T-helper 1 cell treated with Interleukin-12 subunit alpha and Interleukin-12 subunit beta and Interleukin-4 antibody, amounts not matched to agents 30 μg/mL and 1 μg/mL, for 36 hours (primary cell): Measurements from ENCODE around the gene SPOUT1.
"Not testable (repeated sequence)": the region's sequence is repeated elsewhere in the genome, so short reads cannot be mapped to it uniquely, and the experiment has no call there.

Experiments used
- H3K27ac Mint-ChIP-seq: one replicate; pipeline ENCODE4 v1.8.0; 2021; ENCODE audit warnings: mild to moderate bottlenecking, mixed read lengths
- H3K27me3 Mint-ChIP-seq: one replicate; pipeline ENCODE4 v1.8.0; 2021; ENCODE audit warnings: low read depth, mixed read lengths
- H3K36me3 Mint-ChIP-seq: one replicate; pipeline ENCODE4 v1.8.0; 2021; ENCODE audit warnings: low read depth, mixed read lengths
- H3K4me1 Mint-ChIP-seq: one replicate; pipeline ENCODE4 v1.8.0; 2021; ENCODE audit warnings: low read depth, mixed read lengths
- H3K4me3 Mint-ChIP-seq: one replicate; pipeline ENCODE4 v1.8.0; 2021; ENCODE audit warnings: mild to moderate bottlenecking, moderate library complexity, mixed read lengths
- H3K9me3 Mint-ChIP-seq: one replicate; pipeline ENCODE4 v1.8.0; 2021; ENCODE audit warnings: mixed read lengths

The SPOUT1 gene

GRCh38 chr9:128781187-128782070, 48.2 kb downstream of the SPOUT1 start:
- Mint-ChIP-seq H3K9me3 (no peaks in the 10 kb centered on the region), H3K27me3 (no peaks in the 10 kb centered on the region), H3K4me3 (no peak overlapping the region), H3K27ac (no peak overlapping the region), H3K4me1 (no peaks in the 10 kb centered on the region), H3K36me3 (no peaks in the 10 kb centered on the region)

- H3K36me3 Mint-ChIP-seq, H3K27ac Mint-ChIP-seq, H3K4me3 Mint-ChIP-seq: not testable (repeated sequence)
These were observed 49.5 kb downstream of the SPOUT1 start for GRCh38 chr9:128780093-128780492.

GRCh38 chr9:128774804-128775203, 54.8 kb downstream of the SPOUT1 start:
- peaks cover 12% of the 10 kb centered on the region for H3K4me1 Mint-ChIP-seq
- H3K9me3 Mint-ChIP-seq, result peaks cover 5% of the 10 kb centered on the region
- H3K27me3 Mint-ChIP-seq, result no peaks in the 10 kb centered on the region
- no peak overlapping the region for H3K27ac Mint-ChIP-seq
- H3K36me3 Mint-ChIP-seq, result no peaks in the 10 kb centered on the region
- no peak overlapping the region for H3K4me3 Mint-ChIP-seq

More at GRCh38 chr9:128780093-128780492, 49.5 kb downstream of the SPOUT1 start:
- H3K27me3 Mint-ChIP-seq, H3K9me3 Mint-ChIP-seq, H3K4me1 Mint-ChIP-seq: not testable (repeated sequence)

GRCh38 chr9:128773049-128773448, 56.5 kb downstream of the SPOUT1 start:
- H3K4me1 Mint-ChIP-seq, result peaks cover 13% of the 10 kb centered on the region
- H3K4me3 Mint-ChIP-seq, result peak overlapping the region; percentile 98
- no peaks in the 10 kb centered on the region for H3K36me3 Mint-ChIP-seq
- no peaks in the 10 kb centered on the region for H3K27me3 Mint-ChIP-seq
- H3K27ac Mint-ChIP-seq, result no peak overlapping the region
- peaks cover 5% of the 10 kb centered on the region for H3K9me3 Mint-ChIP-seq

GRCh38 chr9:128771745-128772519, 57.7 kb downstream of the SPOUT1 start, which contains the start of gene ZER1:
Gene ZER1 (minus strand): TSS chr9:128771927. CDS start chr9:128755565, 16,362 bp downstream.
- Mint-ChIP-seq H3K27me3 (no peaks in the 10 kb centered on the region), H3K9me3 (peaks cover 5% of the 10 kb centered on the region), H3K4me1 (peaks cover 13% of the 10 kb centered on the region), H3K4me3 (peak within 1 kb of the TSS; percentile 98), H3K27ac (peak within 1 kb of the TSS; percentile 97), H3K36me3 (no peaks in the 10 kb centered on the region)

- Mint-ChIP-seq H3K4me3 (peak overlapping the region; percentile 98), H3K36me3 (no peaks in the 10 kb centered on the region), H3K27me3 (no peaks in the 10 kb centered on the region), H3K4me1 (peaks cover 13% of the 10 kb centered on the region), H3K27ac (peak overlapping the region; percentile 97), H3K9me3 (peaks cover 5% of the 10 kb centered on the region)
These were observed 58.4 kb downstream of the SPOUT1 start for GRCh38 chr9:128771094-128771721.

- peaks cover 5% of the 10 kb centered on the region for H3K9me3 Mint-ChIP-seq
- H3K4me3 Mint-ChIP-seq, result peak overlapping the region; percentile 98
- no peaks in the 10 kb centered on the region for H3K27me3 Mint-ChIP-seq
- H3K4me1 Mint-ChIP-seq, result peaks cover 13% of the 10 kb centered on the region
- no peaks in the 10 kb centered on the region for H3K36me3 Mint-ChIP-seq
- H3K27ac Mint-ChIP-seq, result peak overlapping the region; percentile 97
These were observed 59.1 kb downstream of the SPOUT1 start for GRCh38 chr9:128770286-128771030.
